SU-DHL-6 (cell line): ENCODE measurements around the gene PRR30.

Source experiments
- EZH2phosphoT487 ChIP-seq: fragments of 200-600 bp; sonication (generic), shearing (Covaris generic); conservative IDR thresholded peaks from 2 replicates; pipeline ENCODE4 v1.6.1; 2018; ENCODE audit warnings: mild to moderate bottlenecking, antibody characterized with exemption, low read length, moderate library complexity, mixed read lengths
- TF ChIP-seq, protein P1 (sequence below): fragments of 200-600 bp; sonication (generic); IDR thresholded peaks from one replicate; pipeline ENCODE4 v1.5.1; 2017; ENCODE audit warnings: antibody characterized with exemption, mild to moderate bottlenecking, low read length, moderate library complexity; ENCODE audit not compliant: insufficient read depth, poor library complexity, severe bottlenecking

- TF ChIP-seq, protein P1, sequence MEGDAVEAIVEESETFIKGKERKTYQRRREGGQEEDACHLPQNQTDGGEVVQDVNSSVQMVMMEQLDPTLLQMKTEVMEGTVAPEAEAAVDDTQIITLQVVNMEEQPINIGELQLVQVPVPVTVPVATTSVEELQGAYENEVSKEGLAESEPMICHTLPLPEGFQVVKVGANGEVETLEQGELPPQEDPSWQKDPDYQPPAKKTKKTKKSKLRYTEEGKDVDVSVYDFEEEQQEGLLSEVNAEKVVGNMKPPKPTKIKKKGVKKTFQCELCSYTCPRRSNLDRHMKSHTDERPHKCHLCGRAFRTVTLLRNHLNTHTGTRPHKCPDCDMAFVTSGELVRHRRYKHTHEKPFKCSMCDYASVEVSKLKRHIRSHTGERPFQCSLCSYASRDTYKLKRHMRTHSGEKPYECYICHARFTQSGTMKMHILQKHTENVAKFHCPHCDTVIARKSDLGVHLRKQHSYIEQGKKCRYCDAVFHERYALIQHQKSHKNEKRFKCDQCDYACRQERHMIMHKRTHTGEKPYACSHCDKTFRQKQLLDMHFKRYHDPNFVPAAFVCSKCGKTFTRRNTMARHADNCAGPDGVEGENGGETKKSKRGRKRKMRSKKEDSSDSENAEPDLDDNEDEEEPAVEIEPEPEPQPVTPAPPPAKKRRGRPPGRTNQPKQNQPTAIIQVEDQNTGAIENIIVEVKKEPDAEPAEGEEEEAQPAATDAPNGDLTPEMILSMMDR, result no peak
- no peak for TF ChIP-seq EZH2phosphoT487
These were observed 33.2 kb downstream of the PRR30 start for GRCh38 chr2:27105981-27106380.
